NCI-H1694 (cell line): ENCODE results near the gene ZNF774.
"Not testable (repeated sequence)": the region's sequence is repeated elsewhere in the genome, so short reads cannot be mapped to it uniquely, and the experiment has no call there.

ENCODE experiments used
- DNase-seq: peaks from one replicate; lab custom pipeline; 2025; lab: John Stamatoyannopoulos, UW

The ZNF774 gene

GRCh38 chr15:90352107-90352893 lies at the start of gene ZNF774:
Gene ZNF774, plus strand, starts transcription at chr15:90352284. Its CDS starts 2,377 bp downstream, at chr15:90354661.
- peak; percentile 94 for DNase-seq

- not testable (repeated sequence) for DNase-seq
Measured at GRCh38 chr15:90305355-90305754, 46.7 kb upstream of the ZNF774 start.

DNA sequence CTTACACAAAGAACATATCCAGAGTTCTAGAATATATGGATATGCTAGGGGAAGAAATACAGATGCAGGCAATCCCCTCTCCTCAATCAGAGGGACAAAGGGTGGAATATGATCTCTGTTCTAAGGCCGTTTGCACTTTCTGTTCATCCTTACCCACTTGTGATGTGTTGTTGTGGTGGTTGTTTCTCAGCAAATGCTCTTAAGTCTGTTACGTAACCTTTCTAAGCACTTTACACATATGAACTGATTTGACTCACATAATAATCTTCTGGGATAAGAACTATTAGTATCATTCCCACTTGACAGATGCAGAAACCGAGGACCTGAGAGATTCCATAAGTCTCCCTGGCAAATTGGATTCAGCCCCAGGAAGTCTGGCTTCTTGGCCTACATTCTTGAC lies 46.2 kb upstream of the ZNF774 start:
- no peak for DNase-seq

DNA sequence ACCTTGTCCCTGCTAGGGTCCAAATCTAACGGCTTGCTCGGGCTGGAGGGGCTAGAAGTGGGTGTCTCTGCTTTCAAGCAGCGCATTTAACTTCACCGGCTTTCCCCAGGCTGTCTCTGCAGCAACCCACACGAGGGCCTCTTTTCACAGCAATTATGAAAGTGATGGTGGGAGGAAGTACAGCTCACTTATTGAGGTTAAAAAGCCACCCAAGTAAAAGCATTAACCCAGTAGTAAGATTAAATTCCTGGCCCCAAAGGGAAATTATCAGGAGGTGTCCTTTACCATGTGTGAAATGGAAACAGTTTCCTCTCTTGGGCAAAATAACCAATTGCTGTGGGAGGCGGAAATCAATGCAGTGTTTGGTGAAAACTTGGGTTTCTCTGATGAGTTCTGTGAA lies 45.5 kb upstream of the ZNF774 start:
- DNase-seq: no peak

GRCh38 chr15:90307661-90308060 lies 44.4 kb upstream of the ZNF774 start:
- no peak for DNase-seq

DNA sequence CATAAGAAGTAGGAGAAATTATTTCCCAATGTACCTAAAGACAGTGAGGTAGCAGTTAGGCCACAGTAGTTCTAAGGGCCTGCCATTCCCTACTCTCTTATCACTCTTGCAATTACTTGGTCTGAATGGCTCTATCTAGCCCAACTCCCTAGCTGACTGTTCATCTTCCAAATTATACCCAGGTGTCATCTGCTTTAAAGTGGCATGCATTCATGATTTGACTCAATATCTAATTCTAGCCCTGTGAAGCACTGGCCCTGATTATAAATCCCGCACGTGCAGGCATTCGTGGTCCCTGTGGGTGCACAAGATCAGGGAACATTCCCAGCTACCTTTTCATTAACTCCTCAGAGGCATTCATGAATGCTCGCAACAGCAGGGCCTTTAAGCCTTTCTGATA lies 43.1 kb upstream of the ZNF774 start:
- DNase-seq: no peak

DNA sequence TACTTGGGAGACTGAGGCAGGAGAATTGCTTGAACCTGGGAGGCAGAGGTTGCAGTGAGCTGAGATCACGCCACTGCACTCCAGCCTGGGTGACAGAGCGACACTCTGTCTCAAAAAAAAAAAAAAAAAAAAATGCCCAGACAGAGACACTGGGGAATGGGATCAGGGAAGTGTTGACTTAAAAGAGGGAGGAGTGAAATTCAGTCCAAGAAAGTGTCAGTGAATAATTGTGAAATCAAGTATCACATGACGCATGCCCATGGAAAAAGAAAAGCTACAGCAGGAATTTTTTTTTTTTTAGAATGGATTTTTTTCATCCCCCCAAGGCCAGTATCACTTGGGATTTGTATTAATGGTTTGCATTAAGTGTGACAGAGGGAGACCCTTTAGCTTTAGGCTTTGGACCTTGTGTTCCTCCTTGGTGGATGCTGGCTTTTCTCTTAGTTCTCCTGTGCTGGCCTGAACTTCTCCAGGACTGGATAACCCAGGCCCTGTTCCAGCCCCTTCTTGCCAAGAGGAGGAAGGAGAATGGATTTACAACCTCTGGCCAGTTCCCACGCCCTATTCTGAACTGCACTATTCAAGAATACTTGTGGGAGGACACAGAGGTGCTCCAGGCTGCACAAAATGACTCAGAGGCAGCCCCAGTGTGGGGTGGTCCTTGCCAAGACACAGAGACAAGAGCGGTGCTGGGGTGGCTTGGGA lies 36.7 kb upstream of the ZNF774 start:
- DNase-seq: no peak

- DNase-seq: no peak
Measured at GRCh38 chr15:90316139-90316538, 35.9 kb upstream of the ZNF774 start.

GRCh38 chr15:90318591-90318990 lies 33.5 kb upstream of the ZNF774 start:
- no peak for DNase-seq

- peak; percentile 60 for DNase-seq
Measured at GRCh38 chr15:90320062-90320884, 31.8 kb upstream of the ZNF774 start.

DNA sequence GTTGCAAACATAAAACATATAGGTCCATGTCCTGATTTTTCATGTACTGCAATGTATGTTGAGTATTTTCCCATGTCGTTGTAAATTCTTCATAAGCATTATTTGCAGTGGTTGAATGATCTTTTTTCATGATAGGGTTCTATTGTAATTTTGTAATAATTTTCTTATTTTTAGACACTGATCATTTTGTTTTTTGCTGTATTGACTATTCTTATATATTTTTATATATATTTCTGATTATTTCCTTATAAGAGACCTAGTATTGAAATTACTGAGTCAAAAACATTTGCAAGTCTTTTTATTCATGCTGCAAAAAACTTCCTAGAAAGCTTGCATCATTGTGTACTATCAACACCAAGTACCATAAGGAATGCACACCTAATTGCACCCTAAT lies 31.2 kb upstream of the ZNF774 start:
- no peak for DNase-seq

DNA sequence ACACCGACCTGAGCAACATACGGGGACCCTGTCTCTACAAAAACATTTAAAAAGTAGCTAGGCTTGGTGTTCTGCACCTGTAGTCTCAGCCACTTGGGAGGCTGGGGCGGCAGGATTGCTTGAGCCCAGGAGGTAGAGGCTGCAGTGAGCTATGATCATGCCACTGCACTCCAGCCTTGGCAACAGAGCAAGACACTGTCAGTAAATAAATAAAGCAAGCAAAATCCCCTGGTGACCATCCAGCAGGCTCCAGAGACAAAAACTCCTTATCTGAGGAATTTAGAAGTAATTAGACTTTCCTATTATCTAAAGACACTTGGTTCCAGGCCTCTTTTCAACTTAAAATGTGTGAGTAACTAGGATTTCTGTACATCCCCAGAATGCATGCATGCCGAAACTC lies 29.5 kb upstream of the ZNF774 start:
- no peak for DNase-seq

DNA sequence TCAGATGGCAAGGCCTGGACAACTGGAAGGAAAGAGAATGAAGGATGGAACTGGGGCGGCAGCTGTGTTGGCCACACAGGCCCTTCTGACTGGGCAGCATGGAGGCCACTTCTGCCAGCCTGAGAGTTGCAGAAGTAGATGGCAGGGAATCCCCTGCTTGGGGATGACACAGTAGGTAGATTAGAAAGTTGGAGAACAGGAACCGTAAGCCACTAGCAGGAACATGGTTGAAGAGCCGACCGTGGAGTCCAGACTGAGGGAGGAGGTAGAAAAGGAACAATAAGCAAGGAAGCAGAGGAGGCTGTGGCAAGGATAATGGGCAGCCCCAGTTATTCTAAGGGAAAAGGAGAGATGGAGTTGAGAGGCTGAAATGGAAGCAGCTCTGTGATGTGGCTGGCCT lies 26.4 kb upstream of the ZNF774 start:
- no peak for DNase-seq

- DNase-seq: no peak
Measured at GRCh38 chr15:90326441-90326840, 25.6 kb upstream of the ZNF774 start.

DNA sequence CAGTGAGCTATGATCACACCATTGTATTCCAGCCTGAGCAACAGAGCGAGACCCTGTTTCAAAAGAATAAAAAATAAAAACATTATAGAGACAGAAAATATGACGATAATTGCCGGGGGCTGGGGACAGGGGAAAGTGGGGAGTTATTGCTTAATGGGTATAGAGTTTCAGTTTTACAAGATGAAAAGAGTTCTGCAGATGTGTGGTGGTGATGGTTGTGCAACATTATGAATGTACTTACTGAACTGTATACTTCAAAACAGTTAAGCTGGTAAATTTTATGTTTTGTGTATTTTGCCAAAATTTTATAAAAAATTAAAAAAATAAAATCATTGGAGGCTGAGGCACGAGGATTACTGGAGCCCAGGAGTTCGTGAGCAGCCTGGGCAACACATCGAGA lies 24.8 kb upstream of the ZNF774 start:
- DNase-seq: no peak

DNA sequence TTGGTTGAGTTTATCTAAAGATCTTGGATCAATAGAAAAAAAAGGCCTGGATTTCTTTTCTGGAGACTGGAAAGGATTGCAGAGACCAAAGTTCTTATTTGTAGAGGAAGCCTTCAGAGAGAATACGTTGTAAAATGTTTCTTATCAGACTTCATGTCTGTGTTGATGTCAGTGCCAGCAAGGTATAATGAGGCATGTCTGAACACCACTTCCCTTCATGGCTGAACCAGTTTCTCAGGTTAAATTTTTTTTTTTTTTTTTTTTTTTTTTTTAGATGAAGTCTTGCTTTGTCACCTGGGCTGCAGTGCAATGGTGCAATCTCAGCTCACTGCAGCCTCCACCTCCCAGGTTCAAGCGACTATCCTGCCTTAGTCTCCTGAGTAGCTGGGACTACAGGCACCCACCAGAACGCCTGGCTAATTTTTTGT lies 17.8 kb upstream of the ZNF774 start:
- no peak for DNase-seq

- no peak for DNase-seq
Measured at GRCh38 chr15:90336705-90337141, 15.4 kb upstream of the ZNF774 start.

DNA sequence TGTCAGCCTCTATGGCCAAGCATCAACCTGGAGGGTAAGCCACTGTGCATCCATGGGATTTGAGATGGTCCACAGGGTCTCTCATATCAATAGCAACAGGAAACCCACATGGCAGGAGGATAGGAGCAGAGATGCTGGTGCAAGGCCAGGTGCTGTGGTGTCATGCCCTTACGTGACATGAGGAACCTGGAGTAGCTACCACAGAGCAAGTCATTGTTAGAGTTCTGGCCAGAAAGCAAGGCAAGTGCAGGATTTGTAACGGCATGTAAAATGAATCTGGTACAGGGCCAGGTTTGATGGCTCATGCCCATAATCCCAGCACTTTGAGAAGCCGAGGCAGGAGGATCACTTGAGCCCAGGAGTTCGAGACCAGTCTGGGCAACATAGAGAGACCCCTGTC lies 14.8 kb upstream of the ZNF774 start:
- DNase-seq: no peak

DNA sequence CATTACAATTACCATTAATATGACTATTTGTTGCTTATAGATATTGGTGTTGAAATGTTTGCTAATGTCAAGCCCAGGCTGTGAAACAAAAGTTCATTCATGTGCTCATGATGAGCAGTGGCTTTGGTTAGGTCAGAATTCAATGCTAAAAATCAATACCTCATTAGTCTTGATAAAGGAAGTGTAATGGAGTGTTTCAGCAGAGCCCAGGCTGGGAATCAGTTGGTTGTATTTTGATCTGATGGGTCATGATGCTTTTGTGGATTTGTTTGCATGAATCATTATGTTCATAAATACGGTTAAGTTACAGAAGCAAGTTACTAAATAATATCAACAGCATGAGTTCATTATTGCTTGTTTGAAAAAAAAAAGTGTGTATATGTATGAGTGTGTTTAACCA lies 13.6 kb upstream of the ZNF774 start:
- no peak for DNase-seq

DNA sequence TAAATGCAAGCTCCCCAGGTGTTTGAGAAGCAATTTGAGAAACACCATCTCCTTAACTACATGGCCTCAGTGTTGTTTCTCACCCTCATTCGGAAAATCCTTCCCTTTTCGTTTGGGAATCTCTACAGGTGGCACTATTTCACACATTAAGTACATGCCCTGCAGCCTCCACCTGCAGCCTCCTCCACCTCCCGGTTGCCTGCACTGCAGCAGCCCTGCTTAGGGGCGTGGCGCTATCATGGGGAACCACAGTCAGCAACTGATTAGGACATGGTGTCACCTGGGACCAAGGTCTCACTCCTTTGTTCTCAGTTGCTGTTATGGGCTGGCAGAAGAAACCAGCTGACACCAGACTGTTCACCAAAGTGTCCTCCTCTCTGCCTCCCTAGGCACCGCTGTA lies 11.7 kb upstream of the ZNF774 start:
- no peak for DNase-seq

- DNase-seq: no peak
Measured at GRCh38 chr15:90343302-90343790, 8.7 kb upstream of the ZNF774 start.

- DNase-seq: no peak
Measured at GRCh38 chr15:90344662-90345061, 7.4 kb upstream of the ZNF774 start.
